WTC11 (cell line): ENCODE results near the gene ABCA1. TPM values are rescaled to one million over a fixed set of nuclear protein-coding genes. Genes with fewer than 3 reads are reported as not detected.

Experiments
- ATAC-seq: fragments of 200-7000 bp; cut with Tn5 transposase; 2 replicates; pipeline ENCODE4 v1.10.0; 2021; ENCODE audit warnings: mild to moderate bottlenecking, moderate library complexity
- CTCF ChIA-PET: fragments of 300-600 bp; sonication (Branson Sonifier 250); formaldehyde crosslinking; loops from one replicate; lab custom pipeline; 2021; ENCODE audit warnings: antibody characterized with exemption; lab: Charles Lee
- POLR2A ChIA-PET: fragments of 350-600 bp; sonication (Branson Sonifier 250); formaldehyde crosslinking; loops from one replicate; lab custom pipeline; 2021; ENCODE audit warnings: antibody characterized with exemption; lab: Charles Lee
- DNase-seq: peaks from one replicate; pipeline ENCODE4 v3.0.0; 2021; ENCODE audit warnings: low spot score
- H3K27ac Mint-ChIP-seq: 2 replicates; pipeline ENCODE4 v1.8.0; 2021; ENCODE audit warnings: mixed read lengths
- H3K27me3 Mint-ChIP-seq: 2 replicates; pipeline ENCODE4 v1.8.0; 2021; ENCODE audit warnings: low read depth, mild to moderate bottlenecking, moderate library complexity, mixed read lengths
- H3K36me3 Mint-ChIP-seq: 2 replicates; pipeline ENCODE4 v1.8.0; 2021; ENCODE audit warnings: mixed read lengths
- H3K4me1 Mint-ChIP-seq: 2 replicates; pipeline ENCODE4 v1.8.0; 2022; ENCODE audit warnings: mixed read lengths
- H3K4me3 Mint-ChIP-seq: 2 replicates; pipeline ENCODE4 v1.8.0; 2021; ENCODE audit warnings: mild to moderate bottlenecking, moderate library complexity, mixed read lengths
- H3K9me3 Mint-ChIP-seq: 2 replicates; pipeline ENCODE4 v1.8.0; 2021; ENCODE audit warnings: mixed read lengths
- CREM ChIP-seq: sonication (generic); formaldehyde crosslinking; IDR thresholded peaks from 2 replicates; pipeline ENCODE4 v1.8.1; 2022; ENCODE audit warnings: mild to moderate bottlenecking, missing genetic modification reagents, moderate library complexity
- GRHL2 ChIP-seq: fragments of 250-450 bp; sonication (Bioruptor Pico); IDR thresholded peaks from 2 replicates; pipeline ENCODE4 v1.8.0; 2022; ENCODE audit warnings: mild to moderate bottlenecking, moderate library complexity; ENCODE audit not compliant: insufficient replicate concordance, severe bottlenecking
- NR2C2 ChIP-seq: sonication (generic); formaldehyde crosslinking; IDR thresholded peaks from 2 replicates; pipeline ENCODE4 v1.8.0; 2022; ENCODE audit warnings: mild to moderate bottlenecking, missing genetic modification reagents
- SMAD3 ChIP-seq: sonication (generic); formaldehyde crosslinking; IDR thresholded peaks from 2 replicates; pipeline ENCODE4 v1.8.0; 2022; ENCODE audit warnings: missing genetic modification reagents, mild to moderate bottlenecking, borderline replicate concordance
- TCF7 ChIP-seq: sonication (generic); formaldehyde crosslinking; IDR thresholded peaks from 2 replicates; pipeline ENCODE4 v1.8.0; 2022; ENCODE audit warnings: mild to moderate bottlenecking, low read depth, missing genetic modification reagents, moderate library complexity
- ZBTB21 ChIP-seq: sonication (generic); formaldehyde crosslinking; IDR thresholded peaks from 2 replicates; pipeline ENCODE4 v1.8.1; 2023; ENCODE audit warnings: mild to moderate bottlenecking, missing genetic modification reagents, borderline replicate concordance
- ZNF121 ChIP-seq: sonication (generic); formaldehyde crosslinking; IDR thresholded peaks from 2 replicates; pipeline ENCODE4 v1.8.0; 2023; ENCODE audit warnings: missing genetic modification reagents
- ZNF232 ChIP-seq: sonication (generic); formaldehyde crosslinking; IDR thresholded peaks from 2 replicates; pipeline ENCODE4 v1.8.0; 2022; ENCODE audit warnings: mild to moderate bottlenecking, missing genetic modification reagents
- ZNF317 ChIP-seq: sonication (generic); formaldehyde crosslinking; IDR thresholded peaks from 2 replicates; pipeline ENCODE4 v1.8.1; 2023; ENCODE audit warnings: low read depth, mild to moderate bottlenecking, moderate library complexity, missing genetic modification reagents, borderline replicate concordance
- ZNF416 ChIP-seq: fragments of 250-450 bp; sonication (Bioruptor Pico); IDR thresholded peaks from 2 replicates; pipeline ENCODE4 v1.9.0; 2021; ENCODE audit warnings: mild to moderate bottlenecking, inconsistent platforms
- total RNA-seq: library from RNA; stranded (reverse); gene quantifications from 3 replicates; pipeline ENCODE4 v1.2.3, GENCODE V29; 2021
- TF ChIP-seq, protein P1 (sequence below): fragments of 250-450 bp; sonication (Bioruptor Pico); IDR thresholded peaks from 2 replicates; pipeline ENCODE4 v1.9.0; 2021; ENCODE audit warnings: moderate library complexity, mild to moderate bottlenecking, inconsistent platforms, borderline replicate concordance
- TF ChIP-seq, protein P2 (sequence below): sonication (generic); formaldehyde crosslinking; IDR thresholded peaks from 2 replicates; pipeline ENCODE4 v1.8.0; 2022; ENCODE audit warnings: mild to moderate bottlenecking, missing genetic modification reagents
- TF ChIP-seq, protein P3 (sequence below): fragments of 250-450 bp; sonication (Bioruptor Pico); IDR thresholded peaks from 2 replicates; pipeline ENCODE4 v1.9.0; 2021; ENCODE audit warnings: mild to moderate bottlenecking, borderline replicate concordance
- TF ChIP-seq, protein P4 (sequence below): sonication (generic); formaldehyde crosslinking; IDR thresholded peaks from 2 replicates; pipeline ENCODE4 v1.8.1; 2022; ENCODE audit warnings: mild to moderate bottlenecking, moderate library complexity, missing genetic modification reagents
- TF ChIP-seq, protein P5 (sequence below): sonication (generic); formaldehyde crosslinking; IDR thresholded peaks from 2 replicates; pipeline ENCODE4 v1.8.1; 2022; ENCODE audit warnings: low read depth, missing genetic modification reagents, borderline replicate concordance
- TF ChIP-seq, protein P6 (sequence below): sonication (generic); formaldehyde crosslinking; IDR thresholded peaks from 2 replicates; pipeline ENCODE4 v1.8.0; 2022; ENCODE audit warnings: mild to moderate bottlenecking, missing genetic modification reagents

ABCA1 gene
- total RNA-seq, 1 experiment from 2014 or later, result 7.8 TPM

DNA sequence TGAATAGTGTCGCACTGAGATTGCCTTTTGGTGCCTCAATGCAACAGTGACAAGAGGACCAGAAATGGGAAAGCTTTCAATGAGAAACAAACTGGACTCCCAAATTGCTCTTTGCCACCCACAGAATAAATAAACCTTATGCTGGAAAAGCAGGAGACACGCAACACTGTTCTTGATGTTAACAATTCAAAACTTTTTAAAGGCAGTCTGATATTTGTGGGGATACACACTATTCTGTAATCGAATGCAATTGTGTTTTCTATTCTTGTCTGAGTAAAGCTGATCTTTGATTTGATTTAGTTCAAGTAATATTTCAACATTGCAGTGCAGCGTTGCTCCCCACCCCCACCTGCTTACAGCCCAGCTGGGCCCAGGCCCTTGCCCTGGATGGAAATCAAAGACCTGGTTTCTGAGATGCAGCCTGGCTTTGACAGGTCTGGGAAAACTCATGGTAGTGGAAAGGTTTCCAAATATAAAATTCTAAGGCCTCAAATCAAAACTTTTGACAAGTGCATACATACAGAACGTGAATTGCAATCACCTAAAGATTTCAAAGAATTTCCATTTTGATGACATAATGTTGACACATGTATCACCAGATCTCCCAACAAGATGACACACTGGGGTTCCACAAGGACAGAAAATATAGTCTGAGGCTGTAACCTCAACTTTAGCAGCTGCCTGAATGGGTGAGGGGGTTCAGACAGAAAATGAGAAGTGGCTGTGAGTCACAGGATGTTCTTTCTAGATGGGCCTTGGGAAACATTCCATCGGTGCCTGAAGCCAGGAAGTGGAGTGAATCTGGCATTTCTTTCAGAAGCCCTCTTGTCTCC, 55.1 kb downstream of the ABCA1 start (continued):
- TF ChIP-seq, protein P1, sequence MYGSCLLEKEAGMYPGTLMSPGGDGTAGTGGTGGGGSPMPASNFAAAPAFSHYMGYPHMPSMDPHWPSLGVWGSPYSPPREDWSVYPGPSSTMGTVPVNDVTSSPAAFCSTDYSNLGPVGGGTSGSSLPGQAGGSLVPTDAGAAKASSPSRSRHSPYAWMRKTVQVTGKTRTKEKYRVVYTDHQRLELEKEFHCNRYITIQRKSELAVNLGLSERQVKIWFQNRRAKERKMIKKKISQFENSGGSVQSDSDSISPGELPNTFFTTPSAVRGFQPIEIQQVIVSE (CRISPR knock-in tag), result no peak
- TF ChIP-seq, protein P2, sequence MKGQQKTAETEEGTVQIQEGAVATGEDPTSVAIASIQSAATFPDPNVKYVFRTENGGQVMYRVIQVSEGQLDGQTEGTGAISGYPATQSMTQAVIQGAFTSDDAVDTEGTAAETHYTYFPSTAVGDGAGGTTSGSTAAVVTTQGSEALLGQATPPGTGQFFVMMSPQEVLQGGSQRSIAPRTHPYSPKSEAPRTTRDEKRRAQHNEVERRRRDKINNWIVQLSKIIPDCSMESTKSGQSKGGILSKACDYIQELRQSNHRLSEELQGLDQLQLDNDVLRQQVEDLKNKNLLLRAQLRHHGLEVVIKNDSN (CRISPR knock-in tag), result no peak
- TF ChIP-seq NR2C2 (CRISPR knock-in tag) (no peak), SMAD3 (CRISPR knock-in tag) (no peak), ZNF121 (no peak)
- TF ChIP-seq, protein P3, sequence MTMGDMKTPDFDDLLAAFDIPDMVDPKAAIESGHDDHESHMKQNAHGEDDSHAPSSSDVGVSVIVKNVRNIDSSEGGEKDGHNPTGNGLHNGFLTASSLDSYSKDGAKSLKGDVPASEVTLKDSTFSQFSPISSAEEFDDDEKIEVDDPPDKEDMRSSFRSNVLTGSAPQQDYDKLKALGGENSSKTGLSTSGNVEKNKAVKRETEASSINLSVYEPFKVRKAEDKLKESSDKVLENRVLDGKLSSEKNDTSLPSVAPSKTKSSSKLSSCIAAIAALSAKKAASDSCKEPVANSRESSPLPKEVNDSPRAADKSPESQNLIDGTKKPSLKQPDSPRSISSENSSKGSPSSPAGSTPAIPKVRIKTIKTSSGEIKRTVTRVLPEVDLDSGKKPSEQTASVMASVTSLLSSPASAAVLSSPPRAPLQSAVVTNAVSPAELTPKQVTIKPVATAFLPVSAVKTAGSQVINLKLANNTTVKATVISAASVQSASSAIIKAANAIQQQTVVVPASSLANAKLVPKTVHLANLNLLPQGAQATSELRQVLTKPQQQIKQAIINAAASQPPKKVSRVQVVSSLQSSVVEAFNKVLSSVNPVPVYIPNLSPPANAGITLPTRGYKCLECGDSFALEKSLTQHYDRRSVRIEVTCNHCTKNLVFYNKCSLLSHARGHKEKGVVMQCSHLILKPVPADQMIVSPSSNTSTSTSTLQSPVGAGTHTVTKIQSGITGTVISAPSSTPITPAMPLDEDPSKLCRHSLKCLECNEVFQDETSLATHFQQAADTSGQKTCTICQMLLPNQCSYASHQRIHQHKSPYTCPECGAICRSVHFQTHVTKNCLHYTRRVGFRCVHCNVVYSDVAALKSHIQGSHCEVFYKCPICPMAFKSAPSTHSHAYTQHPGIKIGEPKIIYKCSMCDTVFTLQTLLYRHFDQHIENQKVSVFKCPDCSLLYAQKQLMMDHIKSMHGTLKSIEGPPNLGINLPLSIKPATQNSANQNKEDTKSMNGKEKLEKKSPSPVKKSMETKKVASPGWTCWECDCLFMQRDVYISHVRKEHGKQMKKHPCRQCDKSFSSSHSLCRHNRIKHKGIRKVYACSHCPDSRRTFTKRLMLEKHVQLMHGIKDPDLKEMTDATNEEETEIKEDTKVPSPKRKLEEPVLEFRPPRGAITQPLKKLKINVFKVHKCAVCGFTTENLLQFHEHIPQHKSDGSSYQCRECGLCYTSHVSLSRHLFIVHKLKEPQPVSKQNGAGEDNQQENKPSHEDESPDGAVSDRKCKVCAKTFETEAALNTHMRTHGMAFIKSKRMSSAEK (CRISPR knock-in tag), result no peak

DNA sequence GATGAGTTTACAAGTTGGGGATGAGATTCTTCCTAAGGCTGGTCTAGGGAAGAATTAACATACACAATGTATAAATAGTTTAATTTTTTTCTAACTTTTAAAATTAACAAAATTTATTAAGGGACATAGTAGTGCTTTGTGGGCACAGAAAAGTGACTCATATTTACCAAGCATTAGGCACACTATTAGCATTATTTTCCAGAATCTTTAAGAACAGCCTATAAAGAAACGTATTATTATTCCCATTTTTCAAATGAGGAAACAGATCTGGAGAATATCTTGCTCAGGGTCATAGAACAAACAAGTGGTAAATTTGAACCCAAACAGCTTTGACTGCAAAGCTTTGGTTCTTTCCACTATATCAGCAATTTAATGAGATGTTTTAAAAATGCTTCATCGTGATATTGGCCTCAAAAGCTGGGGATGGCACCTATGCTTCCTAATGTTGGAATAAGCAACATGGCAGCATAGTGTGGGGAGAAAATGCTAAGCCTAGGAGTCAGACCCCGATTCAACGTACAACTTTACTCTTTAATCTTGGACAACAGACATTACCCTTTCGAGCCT, 55.9 kb downstream of the ABCA1 start:
- Mint-ChIP-seq H3K4me1 (peaks cover 48% of the 10 kb centered on the region), H3K9me3 (no peaks in the 10 kb centered on the region; the same call in 1 of the 2 replicates), H3K4me3 (no peak overlapping the region), H3K36me3 (peaks cover 12% of the 10 kb centered on the region), H3K27me3 (peaks cover 2% of the 10 kb centered on the region; the same call in 1 of the 2 replicates), H3K27ac (no peak overlapping the region)
- POLR2A ChIA-PET, result interaction anchor here (0.6 kb wide), 1 partner anchor 146 kb away, joined by 7 read pairs; no protein-coding TSS in a partner anchor
- CTCF ChIA-PET, result interaction anchor here (0.6 to 1.6 kb wide), 2 partner anchors 9 to 19 kb away, joined by 5 to 6 read pairs; no protein-coding TSS in a partner anchor
- DNase-seq (no peak), ATAC-seq (no peak)
- TF ChIP-seq CREM (no peak), ZNF317 (CRISPR knock-in tag) (no peak), SMAD3 (CRISPR knock-in tag) (no peak), ZBTB21 (CRISPR knock-in tag) (no peak), ZNF416 (no peak), TCF7 (CRISPR knock-in tag) (no peak), GRHL2 (no peak), ZNF232 (CRISPR knock-in tag) (no peak)
- TF ChIP-seq, protein P1 (CRISPR knock-in tag), result no peak
- TF ChIP-seq, protein P4, sequence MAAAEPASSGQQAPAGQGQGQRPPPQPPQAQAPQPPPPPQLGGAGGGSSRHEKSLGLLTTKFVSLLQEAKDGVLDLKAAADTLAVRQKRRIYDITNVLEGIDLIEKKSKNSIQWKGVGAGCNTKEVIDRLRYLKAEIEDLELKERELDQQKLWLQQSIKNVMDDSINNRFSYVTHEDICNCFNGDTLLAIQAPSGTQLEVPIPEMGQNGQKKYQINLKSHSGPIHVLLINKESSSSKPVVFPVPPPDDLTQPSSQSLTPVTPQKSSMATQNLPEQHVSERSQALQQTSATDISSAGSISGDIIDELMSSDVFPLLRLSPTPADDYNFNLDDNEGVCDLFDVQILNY (CRISPR knock-in tag), result no peak
- TF ChIP-seq, protein P5, sequence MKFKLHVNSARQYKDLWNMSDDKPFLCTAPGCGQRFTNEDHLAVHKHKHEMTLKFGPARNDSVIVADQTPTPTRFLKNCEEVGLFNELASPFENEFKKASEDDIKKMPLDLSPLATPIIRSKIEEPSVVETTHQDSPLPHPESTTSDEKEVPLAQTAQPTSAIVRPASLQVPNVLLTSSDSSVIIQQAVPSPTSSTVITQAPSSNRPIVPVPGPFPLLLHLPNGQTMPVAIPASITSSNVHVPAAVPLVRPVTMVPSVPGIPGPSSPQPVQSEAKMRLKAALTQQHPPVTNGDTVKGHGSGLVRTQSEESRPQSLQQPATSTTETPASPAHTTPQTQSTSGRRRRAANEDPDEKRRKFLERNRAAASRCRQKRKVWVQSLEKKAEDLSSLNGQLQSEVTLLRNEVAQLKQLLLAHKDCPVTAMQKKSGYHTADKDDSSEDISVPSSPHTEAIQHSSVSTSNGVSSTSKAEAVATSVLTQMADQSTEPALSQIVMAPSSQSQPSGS (CRISPR knock-in tag), result no peak
- TF ChIP-seq, protein P6, sequence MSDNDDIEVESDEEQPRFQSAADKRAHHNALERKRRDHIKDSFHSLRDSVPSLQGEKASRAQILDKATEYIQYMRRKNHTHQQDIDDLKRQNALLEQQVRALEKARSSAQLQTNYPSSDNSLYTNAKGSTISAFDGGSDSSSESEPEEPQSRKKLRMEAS (CRISPR knock-in tag), result no peak
